GDM1 (cell line): ENCODE results near the gene CYP27C1.
"Not testable (repeated sequence)": the region's sequence is repeated elsewhere in the genome, so short reads cannot be mapped to it uniquely, and the experiment has no call there.

Experiments used
- DNase-seq: peaks from one replicate; lab custom pipeline; 2025; lab: John Stamatoyannopoulos, UW

CYP27C1 gene

DNA sequence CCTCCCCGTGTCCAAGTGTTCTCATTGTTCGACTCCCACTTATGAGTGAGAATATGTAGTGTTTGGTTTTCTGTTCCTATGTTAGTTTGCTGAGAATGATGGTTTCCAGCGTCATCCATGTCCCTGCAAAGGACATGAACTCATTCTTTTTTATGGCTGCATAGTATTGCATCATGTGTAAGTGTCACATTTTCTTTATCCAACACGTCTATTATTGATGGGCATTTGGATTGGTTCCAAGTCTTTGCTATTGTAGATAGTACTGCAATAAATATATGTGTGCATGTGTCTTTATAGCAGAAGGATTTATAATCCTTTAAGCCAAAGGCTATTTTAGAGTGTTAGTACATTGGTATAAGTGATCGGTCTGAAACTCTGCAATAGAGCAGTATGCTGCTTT is 4.0 kb upstream of the CYP27C1 start:
- DNase-seq: not testable (repeated sequence)

DNA sequence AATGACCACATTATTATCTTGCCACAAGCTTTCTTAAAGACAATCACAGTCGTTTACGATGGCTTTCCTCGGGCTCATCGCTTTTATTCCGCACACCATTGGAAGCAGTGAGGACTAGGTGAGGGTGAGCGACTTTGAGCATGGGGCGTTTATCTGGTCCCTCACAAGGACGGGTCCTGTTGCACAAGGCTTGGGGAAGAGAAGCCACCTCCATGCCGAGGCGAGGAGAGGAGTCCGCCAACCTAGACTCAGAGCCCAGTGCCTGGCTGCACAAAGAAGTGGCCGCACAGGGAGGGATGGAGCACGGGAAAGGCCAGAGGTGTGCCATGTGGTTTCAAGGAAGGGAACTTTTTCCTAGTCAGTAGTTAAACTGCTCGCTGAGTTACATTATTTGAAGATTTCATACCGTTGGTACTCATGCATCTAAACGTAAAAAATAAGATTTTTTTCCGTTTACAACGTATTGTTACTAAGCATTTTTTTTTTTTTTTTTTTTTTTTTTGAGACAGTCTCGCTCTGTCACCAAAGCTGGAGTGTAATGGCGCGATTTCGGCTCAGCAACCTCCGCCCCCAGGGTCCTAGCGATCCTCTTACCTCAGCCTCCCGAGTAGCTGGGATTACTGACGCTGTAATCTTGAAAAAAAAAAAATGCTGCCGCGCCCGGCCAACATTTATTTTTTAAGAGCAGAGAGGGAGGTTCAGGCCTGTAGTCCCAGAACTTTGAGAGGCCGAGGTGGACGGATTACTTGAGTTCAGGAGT is 849 bp upstream of the CYP27C1 start:
- no peak for DNase-seq

DNA sequence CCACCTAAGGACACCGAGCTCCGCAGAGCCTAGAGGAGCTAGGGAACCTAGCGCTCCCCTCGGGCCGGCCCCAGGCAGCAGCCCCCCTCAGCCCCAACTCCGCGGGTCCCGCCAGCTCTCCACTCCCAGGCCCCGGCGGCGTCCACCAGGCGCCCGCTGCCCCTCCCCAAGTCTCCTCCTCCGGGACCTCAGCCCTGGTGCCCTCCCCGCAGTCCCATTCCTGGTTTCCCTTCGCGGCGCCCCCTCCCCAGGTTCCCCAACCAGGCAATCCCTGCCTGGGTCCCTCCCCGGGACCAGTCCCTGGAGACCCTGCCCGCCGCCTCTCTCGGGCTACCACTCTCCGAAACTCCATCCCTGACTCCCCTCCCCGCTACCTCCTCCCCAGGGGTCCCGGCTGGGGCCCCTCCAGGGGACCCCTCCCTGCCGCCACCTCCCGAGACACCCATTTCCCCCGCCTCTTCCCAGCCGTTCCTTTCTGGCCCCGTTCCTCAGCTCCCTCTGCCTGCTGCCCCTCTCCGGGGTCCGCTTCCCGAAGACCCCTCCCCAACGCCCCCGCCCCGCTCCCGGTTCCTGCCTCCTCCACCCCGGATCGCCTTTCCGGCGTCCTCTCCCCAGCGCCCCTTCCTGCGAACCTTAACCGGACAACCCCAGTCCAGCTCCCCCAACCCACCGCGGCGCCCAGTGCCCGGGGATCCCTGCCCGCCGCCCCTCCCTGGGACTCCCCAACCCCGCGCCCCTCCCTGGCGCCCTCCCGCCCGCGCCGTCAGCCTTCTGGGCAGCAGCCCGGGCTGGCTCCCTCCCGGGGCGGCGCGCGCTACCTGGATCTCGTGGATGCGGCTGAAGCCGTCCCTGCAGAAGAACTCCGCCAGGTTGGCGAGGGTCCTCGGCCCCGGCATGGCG is 678 bp downstream of the CYP27C1 start:
- no peak for DNase-seq

GRCh38 chr2:127218812-127219170 is 1.3 kb downstream of the CYP27C1 start:
- DNase-seq: no peak

DNA sequence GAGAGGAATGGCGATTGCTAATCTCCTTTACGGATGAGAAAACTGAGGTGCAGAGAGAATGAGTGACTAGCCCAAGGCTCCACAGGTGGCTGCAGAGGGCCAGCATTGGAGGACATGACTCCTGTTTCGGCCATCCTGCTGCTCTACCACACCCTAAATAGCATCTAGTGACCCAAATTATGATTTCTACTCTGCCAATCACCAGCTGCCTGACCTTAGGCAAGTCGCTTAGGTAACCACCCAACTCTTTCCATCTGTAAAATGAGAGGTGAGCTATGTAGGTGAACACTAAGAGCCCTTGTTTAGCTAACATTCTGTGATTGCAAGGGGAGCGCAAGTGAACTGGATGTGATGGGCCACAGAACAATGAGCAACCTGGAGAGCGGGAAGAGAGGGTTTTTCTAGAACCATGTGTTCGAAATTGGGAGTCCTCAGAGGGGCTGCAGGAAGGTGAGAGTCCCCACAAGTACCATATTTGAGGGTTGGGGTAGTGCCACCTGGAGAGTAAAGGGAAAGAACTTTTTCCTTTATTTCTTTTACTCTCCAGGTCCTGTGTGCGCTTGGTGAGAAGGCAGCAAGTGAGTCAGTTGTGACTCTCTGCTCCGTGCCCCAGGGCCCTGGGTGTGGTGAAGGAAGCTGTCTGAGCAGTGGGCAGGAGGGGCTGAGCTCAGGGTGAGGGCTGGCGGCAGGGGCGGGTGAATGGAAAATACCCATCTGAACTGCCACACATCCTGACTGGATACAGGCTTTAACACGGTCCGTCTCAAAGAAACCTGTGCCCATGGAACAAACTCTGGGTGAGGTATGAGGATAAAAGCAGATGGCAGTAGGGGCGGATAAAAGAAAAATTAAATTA is 2.4 kb downstream of the CYP27C1 start:
- DNase-seq: no peak

- no peak for DNase-seq
Measured at GRCh38 chr2:127216593-127216992, 3.5 kb downstream of the CYP27C1 start.

GRCh38 chr2:127216095-127216494 is 4.0 kb downstream of the CYP27C1 start:
- DNase-seq: no peak

- DNase-seq: not testable (repeated sequence)
Measured at GRCh38 chr2:127214201-127214600, 5.9 kb downstream of the CYP27C1 start.

- no peak for DNase-seq
Measured at GRCh38 chr2:127208313-127208712, 11.8 kb downstream of the CYP27C1 start.

DNA sequence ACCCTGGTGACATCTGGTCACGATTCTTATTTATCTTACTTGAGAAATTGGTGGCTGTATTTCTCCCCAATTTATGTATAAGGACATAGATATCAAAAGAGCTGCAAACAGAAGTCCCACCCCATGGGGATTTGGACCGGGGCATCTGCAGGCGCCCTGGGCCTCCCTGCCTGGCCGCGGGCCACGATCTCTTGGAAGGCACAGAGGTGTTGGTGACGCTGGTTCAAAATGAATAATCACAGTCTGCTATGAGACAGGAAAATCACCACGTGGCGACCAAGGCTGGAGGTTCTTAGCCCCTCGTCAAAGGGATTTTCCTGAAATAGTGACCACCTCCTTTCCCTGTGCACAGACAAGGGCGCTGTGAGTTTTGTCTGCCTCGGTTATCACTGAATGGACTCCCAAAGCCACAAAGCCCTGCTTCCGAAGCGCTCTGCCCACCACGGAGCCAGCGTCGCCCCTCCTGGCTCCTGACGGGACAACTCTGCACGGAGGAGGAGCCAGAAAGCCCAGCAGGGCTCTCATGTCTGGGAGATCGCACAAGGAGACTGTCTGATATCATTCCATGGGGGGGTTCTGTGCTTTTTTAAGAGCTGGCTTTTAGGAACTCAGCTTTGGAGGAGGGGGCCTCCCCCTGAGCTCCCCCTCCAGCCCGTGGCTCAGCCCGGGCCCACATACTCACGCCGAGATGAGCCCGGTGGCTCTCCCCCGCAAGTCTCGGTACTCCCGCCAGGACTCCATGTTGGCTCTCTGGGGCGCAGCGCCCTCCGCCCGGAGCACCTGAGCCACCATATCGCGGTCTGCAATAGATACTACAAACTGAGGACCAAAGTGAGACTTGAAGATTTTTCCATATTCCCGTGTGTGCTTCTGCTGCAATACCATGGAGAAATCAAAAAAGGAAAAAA is 14.6 kb downstream of the CYP27C1 start:
- no peak for DNase-seq

DNA sequence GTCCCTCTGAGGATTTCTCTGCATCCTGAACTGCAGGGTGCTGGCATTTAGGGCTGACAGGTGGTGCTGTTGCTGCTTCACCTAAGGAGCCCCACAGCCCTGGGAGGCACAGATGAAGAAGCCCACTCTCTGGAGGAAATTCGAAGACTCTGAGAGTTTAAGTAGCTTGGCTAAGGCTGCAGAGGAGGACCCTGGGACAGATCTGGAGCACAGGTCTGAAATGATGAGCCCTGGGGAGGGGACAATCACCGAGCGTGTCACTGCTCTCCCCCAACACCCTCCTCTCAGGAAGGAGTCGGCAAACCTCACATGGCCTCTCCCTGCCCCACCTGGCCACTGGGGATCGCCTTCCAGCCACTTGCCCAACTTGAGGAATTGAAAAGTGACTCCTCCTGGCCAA is 18.6 kb downstream of the CYP27C1 start:
- no peak for DNase-seq

DNA sequence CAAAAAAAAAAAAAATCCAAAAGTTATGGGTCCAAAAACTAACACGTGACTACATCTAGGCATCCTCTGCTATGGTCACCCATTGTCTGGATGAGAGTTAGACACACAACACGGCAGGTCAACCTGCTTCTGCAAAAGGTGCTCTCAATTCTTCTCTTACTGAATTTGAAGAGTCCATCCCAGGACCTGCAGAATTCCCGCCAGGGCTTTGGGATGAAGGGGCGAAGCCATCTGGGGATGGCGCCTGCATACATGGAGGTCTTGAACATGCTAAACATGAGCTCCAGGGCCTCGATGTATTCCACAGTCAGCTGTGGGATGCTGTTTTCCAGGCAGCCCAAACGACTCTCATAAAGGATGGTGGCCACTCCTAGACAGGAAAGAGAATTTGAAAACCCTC is 19.1 kb downstream of the CYP27C1 start:
- no peak for DNase-seq

- no peak for DNase-seq
Measured at GRCh38 chr2:127199223-127199622, 20.9 kb downstream of the CYP27C1 start.

DNA sequence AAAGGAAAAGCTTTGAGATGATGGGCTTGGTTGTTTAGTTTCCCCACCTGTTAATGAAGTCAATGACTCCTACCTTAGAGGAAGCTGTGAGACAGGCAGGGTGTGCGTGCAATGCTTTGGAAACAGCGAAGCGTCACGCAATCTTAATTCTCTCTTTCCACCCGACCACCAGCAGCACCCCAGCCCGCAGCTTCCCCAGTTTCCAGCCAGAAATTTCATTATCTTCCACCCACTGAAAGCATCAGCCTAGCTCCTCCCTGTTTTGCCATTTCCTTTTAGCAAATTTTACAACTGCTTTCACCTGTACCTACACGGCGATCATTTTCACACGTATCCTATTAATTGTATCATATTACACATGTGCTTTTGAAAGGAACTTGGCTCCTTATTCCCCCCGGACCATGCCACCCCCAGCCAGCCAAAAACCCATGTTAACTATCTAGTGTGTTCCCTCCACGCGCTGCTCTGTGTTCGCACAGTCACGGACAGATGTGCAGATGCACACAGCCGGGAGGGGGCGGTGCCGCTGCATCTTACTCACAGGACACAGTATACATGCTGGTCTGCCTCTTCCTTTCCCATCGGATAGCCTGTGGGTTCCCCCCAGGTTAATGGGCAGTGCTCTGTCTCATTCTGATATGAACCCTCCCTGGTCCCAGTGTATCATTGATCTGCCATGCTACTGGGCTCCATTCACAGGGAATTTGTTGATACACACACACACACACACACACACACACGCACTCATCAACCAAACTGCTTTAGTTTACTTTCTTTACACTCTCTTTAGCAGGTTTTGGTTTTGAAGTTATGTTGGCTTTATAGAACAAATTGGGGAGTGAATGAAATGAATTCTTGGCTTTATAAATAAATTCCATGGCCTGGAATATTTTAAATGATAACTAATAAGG is 22.4 kb downstream of the CYP27C1 start:
- peak; percentile 54 for DNase-seq

GRCh38 chr2:127196998-127197397 is 23.1 kb downstream of the CYP27C1 start:
- DNase-seq: no peak

DNA sequence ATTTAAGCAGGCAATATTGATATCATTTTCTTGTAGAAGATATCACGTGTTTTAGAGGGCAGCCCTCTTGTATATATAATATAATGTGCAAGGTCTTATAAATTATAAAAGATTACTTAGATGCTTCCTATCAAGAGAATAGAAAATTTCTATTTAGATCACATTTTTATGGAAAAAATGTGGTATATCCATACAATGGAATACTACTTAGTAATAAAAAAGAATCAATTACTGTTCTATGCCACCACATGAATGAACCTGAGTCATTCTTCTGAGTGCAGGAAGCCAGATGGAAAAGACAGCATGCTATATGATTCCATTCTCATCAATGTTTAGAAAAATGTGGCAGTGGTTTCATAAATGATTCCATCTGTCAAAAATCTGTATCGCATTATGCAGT is 23.6 kb downstream of the CYP27C1 start:
- no peak for DNase-seq

DNA sequence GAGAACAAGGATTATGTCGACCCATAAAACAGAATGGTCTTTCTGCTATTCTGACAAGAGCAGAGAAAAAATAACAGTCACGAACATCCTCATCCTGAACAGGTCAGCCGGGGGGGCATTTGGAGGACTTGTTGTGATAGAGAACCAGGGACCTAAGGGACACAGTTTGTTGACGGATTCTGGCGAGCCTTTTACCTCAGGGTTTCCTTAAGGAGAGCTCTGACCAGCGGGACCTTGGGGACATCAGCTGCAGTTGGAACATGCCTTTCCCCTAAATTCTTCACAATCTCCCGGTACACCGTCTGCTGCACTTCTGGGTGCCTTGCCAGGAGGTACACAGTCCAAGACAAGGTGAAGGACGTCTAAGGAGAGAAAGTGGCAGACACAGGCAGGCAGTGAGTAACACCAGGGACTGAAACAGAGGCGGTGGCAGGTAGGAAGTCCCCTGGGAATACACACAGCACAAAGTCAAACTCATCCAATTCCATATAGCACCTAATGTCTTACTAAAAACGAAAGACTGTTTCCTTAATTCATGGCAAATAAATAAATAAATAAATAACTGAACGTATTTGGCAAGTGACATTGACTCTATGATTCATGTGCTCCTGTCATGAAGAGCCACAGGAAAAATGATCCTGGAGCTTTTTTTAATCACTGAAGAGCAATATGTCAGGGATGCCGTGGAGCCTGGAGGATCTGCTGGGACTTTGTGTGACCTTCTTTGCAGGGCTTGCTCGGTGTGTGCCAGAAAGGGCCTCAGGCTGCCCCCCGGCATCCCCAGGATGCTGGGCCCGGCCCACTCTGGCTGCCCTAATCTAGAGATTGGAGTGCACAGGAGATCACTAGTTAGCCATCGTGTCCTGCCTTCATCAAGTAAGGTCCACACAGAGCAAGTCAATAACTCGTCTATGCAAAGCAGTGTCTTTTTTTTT is 24.7 kb downstream of the CYP27C1 start:
- DNase-seq: no peak

GRCh38 chr2:127194447-127194846 is 25.7 kb downstream of the CYP27C1 start:
- DNase-seq: no peak

DNA sequence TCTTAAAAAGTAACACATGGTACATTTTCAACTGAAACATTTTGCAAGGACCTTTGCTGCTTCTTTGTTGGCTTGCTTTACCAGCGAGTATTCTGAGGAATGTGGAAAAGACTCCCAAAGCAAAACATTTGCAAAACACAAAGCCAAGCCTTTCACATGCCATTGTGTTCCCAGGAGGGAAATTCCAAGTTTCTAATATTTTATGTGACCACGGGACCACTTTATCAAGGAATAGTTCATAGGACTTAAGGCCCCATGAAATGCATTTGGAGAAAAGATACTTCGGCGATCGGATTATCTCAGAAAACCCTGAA is 26.2 kb downstream of the CYP27C1 start:
- DNase-seq: no peak
